H1 (cell line): ENCODE results near the gene HADHB. TPM values are rescaled to one million over a fixed set of nuclear protein-coding genes. Genes with fewer than 3 reads are reported as not detected.
A peak's percentile ranks its signal among the peaks of the same experiment; 100 is the strongest.

ENCODE experiments used
- CTCF ChIA-PET: fragments of 300-600 bp; sonication (Branson Sonifier 250); formaldehyde crosslinking; loops from one replicate; lab custom pipeline; 2021; ENCODE audit not compliant: partially characterized antibody; lab: Charles Lee
- POLR2A ChIA-PET: fragments of 300-600 bp; sonication (Branson Sonifier 250); formaldehyde crosslinking; loops from one replicate; lab custom pipeline; 2021; ENCODE audit warnings: inconsistent platforms; ENCODE audit not compliant: partially characterized antibody; lab: Charles Lee
- DNase-seq, 2 experiments: peaks; one replicate each; pipeline versions ENCODE4 v3.0.0 to v3.0.0-alpha.2; 2010 to 2022; ENCODE audit warnings: low spot score in 2 of 2, low read depth in 1 of 2, mixed read lengths in 1 of 2
- FAIRE-seq: peaks from 2 replicates; lab custom pipeline; 2011; peaks lifted over from hg19 to GRCh38; lab: Jason Lieb, UNC
- H2AFZ ChIP-seq: 2 replicates; pipeline ENCODE4 v1.8.1; 2012; ENCODE audit warnings: low read length, inconsistent platforms
- H2AK5ac ChIP-seq: 2 replicates; pipeline ENCODE4 v1.6.1; 2013; ENCODE audit warnings: low read depth, low read length
- H2BK120ac ChIP-seq: replicated peaks from 2 replicates; pipeline ENCODE3; 2013; ENCODE audit warnings: low read depth, low read length, inconsistent platforms
- H2BK12ac ChIP-seq: 2 replicates; pipeline ENCODE4 v1.6.1; 2013; ENCODE audit warnings: low read depth, low read length
- H2BK15ac ChIP-seq: 2 replicates; pipeline ENCODE4 v1.6.1; 2013; ENCODE audit warnings: low read length
- H2BK20ac ChIP-seq: 2 replicates; pipeline ENCODE4 v1.6.1; 2013; ENCODE audit warnings: low read length
- H2BK5ac ChIP-seq: 2 replicates; pipeline ENCODE4 v1.6.1; 2013; ENCODE audit warnings: low read depth, low read length
- H3K14ac ChIP-seq: 2 replicates; pipeline ENCODE4 v1.6.1; 2013; ENCODE audit warnings: inconsistent platforms; ENCODE audit not compliant: insufficient read length
- H3K18ac ChIP-seq: 2 replicates; pipeline ENCODE4 v1.6.1; 2013; ENCODE audit warnings: low read length; ENCODE audit errors: extremely low read depth
- H3K23ac ChIP-seq: 2 replicates; pipeline ENCODE4 v1.6.1; 2013; ENCODE audit warnings: inconsistent platforms; ENCODE audit not compliant: insufficient read length
- H3K23me2 ChIP-seq: 2 replicates; pipeline ENCODE4 v1.6.1; 2013; ENCODE audit warnings: low read depth, low read length
- H3K27ac ChIP-seq: 2 replicates; pipeline ENCODE4 v1.6.1; 2011; ENCODE audit warnings: low read depth, low read length, inconsistent platforms
- H3K27me3 ChIP-seq, 4 experiments: replicated peaks in 1 of 4; 1 replicate in 1 of 4; 2 replicates in 3 of 4; pipeline versions ENCODE4 v1.6.1 to v1.8.1; 2011 to 2013; ENCODE audit warnings: low read length in 3 of 4, mild to moderate bottlenecking in 3 of 4, inconsistent platforms in 2 of 4, mixed read lengths in 2 of 4, moderate library complexity in 1 of 4; ENCODE audit not compliant: control insufficient read depth in 3 of 4, insufficient read depth in 3 of 4; ENCODE audit errors: extremely low read depth in 1 of 4
- H3K36me3 ChIP-seq, 4 experiments: 2 replicates each; pipeline versions ENCODE4 v1.6.1 to v1.8.1; 2011 to 2013; ENCODE audit warnings: mild to moderate bottlenecking in 4 of 4, low read length in 3 of 4, moderate library complexity in 2 of 4, control low read depth in 1 of 4, inconsistent platforms in 1 of 4; ENCODE audit not compliant: insufficient read depth in 4 of 4, control insufficient read depth in 2 of 4
- H3K4ac ChIP-seq: replicated peaks from 2 replicates; pipeline ENCODE3; 2013; ENCODE audit warnings: low read length, low read depth, mixed read lengths, inconsistent platforms; ENCODE audit not compliant: insufficient read length
- H3K4me1 ChIP-seq, 4 experiments: replicated peaks in 1 of 4; 1 replicate in 1 of 4; 2 replicates in 3 of 4; pipeline versions ENCODE4 v1.6.1 to v1.8.1; 2011 to 2013; ENCODE audit warnings: low read length in 3 of 4, inconsistent platforms in 2 of 4, mixed read lengths in 1 of 4; ENCODE audit not compliant: insufficient read depth in 4 of 4, control insufficient read depth in 3 of 4
- H3K4me2 ChIP-seq, 2 experiments: 2 replicates each; pipeline versions ENCODE4 v1.6.1 to v1.8.1; 2011 to 2013; ENCODE audit warnings: low read depth in 2 of 2, low read length in 2 of 2, control low read depth in 1 of 2, inconsistent platforms in 1 of 2, mild to moderate bottlenecking in 1 of 2; ENCODE audit not compliant: insufficient read depth in 1 of 2
- H3K4me3 ChIP-seq, 4 experiments: fragments of 200-600, 300-600 bp in 1 of 4; sonication (generic), shearing (Covaris generic), sonication (Bioruptor Twin) in 1 of 4; 2 replicates each; pipeline versions ENCODE4 v1.5.1 to v1.8.1; 2011 to 2016; ENCODE audit warnings: low read length in 4 of 4, low read depth in 3 of 4, control low read depth in 2 of 4, inconsistent platforms in 2 of 4, mild to moderate bottlenecking in 2 of 4, mixed read lengths in 1 of 4, moderate library complexity in 1 of 4; ENCODE audit not compliant: insufficient read depth in 2 of 4; ENCODE audit errors: extremely low read depth in 1 of 4
- H3K56ac ChIP-seq: replicated peaks from 2 replicates; pipeline ENCODE3; 2013; ENCODE audit warnings: low read depth, mild to moderate bottlenecking, mixed read lengths, low read length, inconsistent platforms; ENCODE audit not compliant: insufficient read length
- H3K79me1 ChIP-seq: 2 replicates; pipeline ENCODE4 v1.6.1; 2013; ENCODE audit warnings: low read depth, low read length, control low read depth
- H3K79me2 ChIP-seq, 2 experiments: 2 replicates each; pipeline versions ENCODE4 v1.6.1 to v1.8.1; 2012 to 2013; ENCODE audit warnings: low read length in 2 of 2, mild to moderate bottlenecking in 2 of 2, inconsistent platforms in 1 of 2; ENCODE audit not compliant: insufficient read depth in 2 of 2, control insufficient read depth in 1 of 2
- H3K9ac ChIP-seq, 4 experiments: replicated peaks in 1 of 4; 1 replicate in 1 of 4; 2 replicates in 3 of 4; pipeline versions ENCODE4 v1.6.1 to v1.8.1; 2011 to 2013; ENCODE audit warnings: low read depth in 3 of 4, low read length in 3 of 4, control low read depth in 2 of 4, mild to moderate bottlenecking in 2 of 4, moderate library complexity in 2 of 4, inconsistent platforms in 1 of 4; ENCODE audit errors: extremely low read depth in 1 of 4
- H3K9me3 ChIP-seq, 2 experiments: 2 replicates each; pipeline versions ENCODE4 v1.6.1 to v1.8.1; 2012 to 2013; ENCODE audit warnings: mild to moderate bottlenecking in 2 of 2, moderate library complexity in 2 of 2, control low read depth in 1 of 2, inconsistent platforms in 1 of 2, low read depth in 1 of 2, low read length in 1 of 2, mixed read lengths in 1 of 2; ENCODE audit not compliant: insufficient read depth in 2 of 2
- H4K20me1 ChIP-seq, 2 experiments: replicated peaks in 1 of 2; 2 replicates each; pipeline versions ENCODE3 to v1.8.1; 2011 to 2013; ENCODE audit warnings: inconsistent platforms in 2 of 2, low read length in 2 of 2, mild to moderate bottlenecking in 1 of 2; ENCODE audit not compliant: insufficient read depth in 2 of 2, control insufficient read depth in 1 of 2
- H4K5ac ChIP-seq: 2 replicates; pipeline ENCODE4 v1.6.1; 2013; ENCODE audit warnings: low read length, low read depth, mixed read lengths, inconsistent platforms; ENCODE audit not compliant: insufficient read length
- H4K8ac ChIP-seq: 2 replicates; pipeline ENCODE4 v1.8.0; 2013; ENCODE audit warnings: mild to moderate bottlenecking, moderate library complexity, low read length, inconsistent platforms; ENCODE audit not compliant: insufficient read depth; ENCODE audit errors: extremely low read depth
- H4K91ac ChIP-seq: replicated peaks from 2 replicates; pipeline ENCODE3; 2013; ENCODE audit warnings: low read length, mixed read lengths, inconsistent platforms; ENCODE audit not compliant: insufficient read length
- ASH2L ChIP-seq: fragments of 200-600, 300-600 bp; sonication (generic); IDR thresholded peaks from one replicate; pipeline ENCODE4 v1.7.1; 2017; ENCODE audit warnings: low read length
- CREB1 ChIP-seq: IDR thresholded peaks from 2 replicates; pipeline ENCODE4 v1.6.1; 2012; ENCODE audit warnings: inconsistent platforms
- MAX ChIP-seq: IDR thresholded peaks from 2 replicates; pipeline ENCODE4 v1.6.1; 2012; ENCODE audit warnings: inconsistent platforms
- PHF8 ChIP-seq: fragments of 200-600 bp; sonication (generic); conservative IDR thresholded peaks from 2 replicates; pipeline ENCODE4 v1.7.1; 2012; ENCODE audit warnings: low read depth, mild to moderate bottlenecking, inconsistent platforms, low read length, moderate library complexity
- TAF1 ChIP-seq: IDR thresholded peaks from 2 replicates; pipeline ENCODE4 v1.6.1; 2011; ENCODE audit warnings: mild to moderate bottlenecking, low read depth, low read length
- TBP ChIP-seq: IDR thresholded peaks from 2 replicates; pipeline ENCODE4 v1.6.1; 2011; ENCODE audit warnings: low read depth, low read length, improper control_type of control experiment
- TEAD4 ChIP-seq: IDR thresholded peaks from 2 replicates; pipeline ENCODE4 v1.6.1; 2012; ENCODE audit warnings: low read depth, low read length, inconsistent platforms, mixed read lengths
- WGBS, 2 experiments: shearing (Covaris generic) in 1 of 2; methylation state at CpG; one replicate each; pipeline versions ENCODE4 v1.1.6 to v1.1.7; 2013 to 2015; ENCODE audit warnings: low lambda C conversion rate in 2 of 2, mixed read lengths in 2 of 2, inconsistent platforms in 1 of 2, low coverage in 1 of 2, missing lambda C conversion rate in 1 of 2; ENCODE audit not compliant: insufficient replicate concordance in 2 of 2, insufficient coverage in 1 of 2, insufficient read length in 1 of 2; ENCODE audit errors: extremely low coverage in 1 of 2, missing lambda C conversion rate in 1 of 2; 5-methylcytosine and 5-hydroxymethylcytosine counted together
- long read RNA-seq, 2 experiments: library from RNA in 1 of 2; library from capped mRNA in 1 of 2; stranded (forward); transcript quantifications; one replicate each; pipeline ENCODE4 v2.0.0, GENCODE V29; 2021; ENCODE audit warnings: inconsistent platforms in 1 of 2
- polyA minus RNA-seq, 3 experiments: library from RNA; depleted of rRNA, polyadenylated mRNA; stranded (reverse); fragments of >200 nt; gene quantifications; 1 replicate in 2 of 3; 2 replicates in 1 of 3; pipeline ENCODE4 v1.2.3, GENCODE V29; 2011
- polyA plus RNA-seq, 7 experiments: library from polyadenylated mRNA; depleted of rRNA in 3 of 7; stranded (reverse) in 5 of 7; unstranded in 2 of 7; fragments of >200 nt in 5 of 7; fragments of 200-250 nt in 2 of 7; gene quantifications; 1 replicate in 5 of 7; 2 replicates in 1 of 7; 4 replicates in 1 of 7; pipeline versions ENCODE4 v1.2.1 to v1.2.3, GENCODE V29; 2011 to 2013; ENCODE audit warnings: missing spikeins in 2 of 7, mixed read lengths in 2 of 7
- total RNA-seq: library from RNA; stranded (reverse); fragmentation: NEBNext Ultra II Directional; extraction: Animal tissue kit (Norgen Biotek cat#: 25700); gene quantifications from 2 replicates; pipeline ENCODE4 v1.2.1, GENCODE V29; 2021

The HADHB gene
- 52.3 and 57.3 TPM in 2 replicates for total RNA-seq
- 39.2 and 47.7 TPM in 2 replicates for polyA plus RNA-seq (2011; rRNA removed)
- 46.8 TPM for polyA plus RNA-seq (2011; cell fraction: cytosol; rRNA removed)
- polyA plus RNA-seq (2011; cell fraction: nucleus; rRNA removed): 29.5 TPM
- 42.2 to 53.0 TPM (median 47.4 TPM) in 4 replicates for polyA plus RNA-seq (2012, experiment 1 of 2)
- polyA plus RNA-seq (2012, experiment 2 of 2): 17.9 TPM
- polyA plus RNA-seq (2013, experiment 1 of 2): 31.6 TPM
- 29.6 TPM for polyA plus RNA-seq (2013, experiment 2 of 2)
- polyA minus RNA-seq (2011; rRNA and poly(A)+ RNA removed): 76.3 and 83.8 TPM in 2 replicates
- polyA minus RNA-seq (2011; cell fraction: cytosol; rRNA and poly(A)+ RNA removed): 23.3 TPM
- polyA minus RNA-seq (2011; cell fraction: nucleus; rRNA and poly(A)+ RNA removed): 29.7 TPM
- long read RNA-seq, experiment 1, transcript HADHB-201 (16 exons, 2,044 nt): major isoform, 30 of 68 reads
- long read RNA-seq, experiment 1, partial matches to known transcripts: 27 of 68 reads
- long read RNA-seq, experiment 1, other reads (novel, unspliced or antisense): 11 of 68 reads
- long read RNA-seq, experiment 2, transcript HADHB-201 (16 exons, 2,044 nt): major isoform, 81 of 107 reads
- long read RNA-seq, experiment 2, partial matches to known transcripts: 7 of 107 reads
- long read RNA-seq, experiment 2, other reads (novel, unspliced or antisense): 15 of 107 reads

- Histone ChIP-seq H3K9ac (peak within 1 kb of the TSS; percentile 71 to 79 (median 73)), H3K4me2 (peak within 1 kb of the TSS; percentile 77 to 83), H3K4me1 (peaks cover 0 to 6% (median 1%) of the 10 kb centered on the region in 4 experiments; a peak in 3 of 7 replicates), H3K36me3 (no peaks in the 10 kb centered on the region), H2AK5ac (no peak within 1 kb of the TSS), H4K91ac (no peak within 1 kb of the TSS), H3K79me2 (peaks cover 2 to 80% of the 10 kb centered on the region in 2 experiments; a peak in 3 of 4 replicates), H2BK15ac (no peak within 1 kb of the TSS), H4K5ac (peak within 1 kb of the TSS; percentile 90), H3K56ac (peak within 1 kb of the TSS; percentile 66), H3K23ac (no peak within 1 kb of the TSS), H3K79me1 (no peaks in the 10 kb centered on the region; the same call in 1 of the 2 replicates), H3K23me2 (peaks cover 10% of the 10 kb centered on the region), H2BK20ac (no peak within 1 kb of the TSS), H3K4me3 (peak within 1 kb of the TSS; percentile 77 to 98 (median 85)), H4K20me1 (peaks cover 0 to 2% of the 10 kb centered on the region in 2 experiments), H3K9me3 (no peaks in the 10 kb centered on the region), H3K27me3 (no peaks in the 10 kb centered on the region), H3K4ac (peak within 1 kb of the TSS; percentile 36), H3K14ac (no peak within 1 kb of the TSS), H2AFZ (peak within 1 kb of the TSS; percentile 45; the same call in 1 of the 2 replicates), H2BK12ac (no peak within 1 kb of the TSS), H2BK120ac (no peak within 1 kb of the TSS), H2BK5ac (peak within 1 kb of the TSS; percentile 85), H3K18ac (peak within 1 kb of the TSS; percentile 93), H3K27ac (peak within 1 kb of the TSS; percentile 94), H4K8ac (peak within 1 kb of the TSS; percentile 97)
- DNase-seq (peak; percentile 87 to 96), FAIRE-seq (no peak)
- ChIA-PET POLR2A (interaction anchor here (0.7 to 5.1 kb wide), 20 partner anchors 10 to 363 kb away, joined by 3 to 37 read pairs (median 4); partner anchors contain the start of genes DRC1, KIF3C, RAB10 and SELENOI), CTCF (interaction anchor here (0.7 to 2.3 kb wide), 8 partner anchors 9 to 90 kb away, joined by 3 to 8 read pairs (median 4); no protein-coding TSS in a partner anchor)
- 1% methylated on average over 48 of the region's 63 CpGs; no CpG with 5 or more reads in 1 of the 2 experiments for WGBS, 2 experiments
- no peak for TF ChIP-seq TEAD4
- TF ChIP-seq MAX: no peak; the same call in 1 of the 2 replicates
- peak; percentile 77 for TF ChIP-seq PHF8
- TF ChIP-seq TAF1: peak; percentile 95
- TF ChIP-seq CREB1: peak; percentile 37; the same call in 1 of the 2 replicates
- peak; percentile 85 for TF ChIP-seq ASH2L
- peak; percentile 83; the same call in 1 of the 2 replicates for TF ChIP-seq TBP
Measured at GRCh38 chr2:26244309-26245230, at the start of gene HADHB, which contains the start of gene HADHA. Gene HADHB (plus strand): TSS chr2:26244939. CDS start chr2:26254255, 9,316 bp downstream. Gene HADHA (minus strand): TSS chr2:26244632. CDS start chr2:26244596, 36 bp downstream.
